Inflammatory macrophage (primary cell): ENCODE results near the gene FOXA1.

ENCODE experiments used
- DNase-seq, 2 donors: peaks; one replicate each; pipeline ENCODE4 v3.0.0-alpha.2; 2020 to 2022

Gene FOXA1

DNA sequence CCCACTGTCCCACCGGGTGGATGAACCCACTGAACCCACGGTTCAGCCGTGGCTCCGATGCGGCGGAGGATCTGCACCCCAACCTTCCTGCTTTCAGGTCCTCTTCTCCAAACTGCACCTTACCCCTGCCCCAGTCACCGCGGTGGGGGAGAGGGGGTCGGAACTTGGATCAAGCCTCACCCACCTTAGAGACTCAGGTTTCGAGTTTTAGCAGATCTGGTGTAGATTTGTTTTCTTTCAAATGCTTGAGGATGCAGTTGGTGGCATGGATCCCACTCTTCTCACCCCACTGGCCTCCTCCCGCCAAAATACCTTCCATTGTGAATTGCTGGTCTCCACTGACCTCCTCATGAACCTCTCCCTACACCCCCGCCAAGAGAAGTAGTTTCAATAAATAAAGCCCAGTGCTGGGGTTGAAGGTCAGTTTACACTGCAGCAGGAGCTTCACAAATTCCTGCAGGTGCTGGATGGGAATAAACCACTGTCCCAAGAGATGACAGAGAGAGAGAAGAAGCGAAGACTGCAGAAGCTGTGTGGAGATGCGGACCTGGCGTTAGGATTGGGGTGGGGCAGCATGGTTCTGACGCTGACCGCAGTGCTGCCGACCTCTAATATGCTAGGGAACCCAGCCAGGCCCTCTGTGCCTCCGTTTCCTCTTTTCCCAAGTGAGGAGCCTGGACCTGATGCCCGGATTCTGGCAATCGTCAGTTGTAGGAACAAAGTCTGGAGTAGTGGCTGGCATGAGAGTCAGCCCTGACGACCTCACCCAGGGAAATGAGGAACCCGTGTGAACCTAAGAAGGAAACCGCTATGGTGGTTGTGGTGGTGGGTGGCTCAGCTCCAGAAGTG, 7.8 kb upstream of the FOXA1 start:
- no peak for DNase-seq

DNA sequence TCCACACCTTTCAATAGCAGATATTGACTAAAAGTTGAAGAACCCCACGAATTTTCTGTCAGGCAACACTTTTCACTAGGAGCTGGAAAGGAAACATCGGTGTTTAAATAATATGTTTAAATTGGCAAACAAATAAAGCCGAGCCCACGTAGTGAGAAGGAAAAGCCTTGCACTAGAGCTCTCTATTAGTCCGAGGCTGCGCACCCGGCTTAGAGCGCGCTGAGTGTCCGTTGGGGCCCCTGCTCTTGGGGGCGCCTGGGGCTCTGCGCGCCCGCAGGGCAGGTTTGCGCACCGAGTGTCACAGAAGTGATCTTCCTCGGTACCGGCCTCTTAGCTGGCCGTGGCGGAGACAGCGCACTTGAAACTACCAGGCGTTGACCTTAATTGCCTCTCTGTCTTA, 6.8 kb upstream of the FOXA1 start:
- DNase-seq, result no peak

DNA sequence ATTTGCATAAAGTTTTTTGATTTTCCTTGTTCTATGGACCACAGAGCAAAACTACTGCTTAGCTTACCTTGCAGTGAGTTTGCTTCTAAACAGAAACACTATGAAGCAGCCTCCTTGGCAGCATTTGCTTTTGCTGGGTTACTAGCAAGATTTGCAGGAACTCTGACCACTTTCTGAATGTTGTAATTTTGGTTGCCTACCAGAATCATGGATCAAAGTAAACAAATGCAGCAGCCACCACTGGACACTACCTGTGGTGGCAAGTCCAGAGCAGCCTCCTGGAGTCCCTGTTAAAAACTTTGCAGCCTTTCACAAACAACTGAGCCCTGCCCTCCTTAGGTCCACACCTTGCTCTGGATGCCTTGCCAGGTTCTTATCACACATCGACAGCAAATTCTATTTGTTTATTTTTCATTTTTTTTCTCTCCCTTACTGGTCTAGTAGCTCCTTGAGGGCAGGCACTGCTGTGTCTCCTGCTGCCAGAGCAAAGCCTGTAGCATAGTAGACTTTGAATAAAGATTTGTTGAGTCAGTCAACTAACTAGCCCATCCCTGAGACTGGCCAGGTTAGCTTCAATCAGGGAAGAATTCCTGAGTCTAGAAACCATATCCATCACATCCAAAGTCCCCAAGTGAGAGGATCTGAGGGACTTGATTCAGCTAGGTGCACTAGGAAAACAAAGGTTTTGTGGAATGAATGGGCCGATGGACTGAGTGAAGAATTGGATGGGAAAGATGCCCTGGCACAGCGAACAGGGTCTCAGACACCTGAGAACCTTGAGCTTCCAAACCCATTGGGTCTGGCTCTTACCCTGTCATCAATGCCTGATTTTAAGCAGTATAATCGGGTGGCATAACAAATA, 6.1 kb upstream of the FOXA1 start:
- no peak for DNase-seq

DNA sequence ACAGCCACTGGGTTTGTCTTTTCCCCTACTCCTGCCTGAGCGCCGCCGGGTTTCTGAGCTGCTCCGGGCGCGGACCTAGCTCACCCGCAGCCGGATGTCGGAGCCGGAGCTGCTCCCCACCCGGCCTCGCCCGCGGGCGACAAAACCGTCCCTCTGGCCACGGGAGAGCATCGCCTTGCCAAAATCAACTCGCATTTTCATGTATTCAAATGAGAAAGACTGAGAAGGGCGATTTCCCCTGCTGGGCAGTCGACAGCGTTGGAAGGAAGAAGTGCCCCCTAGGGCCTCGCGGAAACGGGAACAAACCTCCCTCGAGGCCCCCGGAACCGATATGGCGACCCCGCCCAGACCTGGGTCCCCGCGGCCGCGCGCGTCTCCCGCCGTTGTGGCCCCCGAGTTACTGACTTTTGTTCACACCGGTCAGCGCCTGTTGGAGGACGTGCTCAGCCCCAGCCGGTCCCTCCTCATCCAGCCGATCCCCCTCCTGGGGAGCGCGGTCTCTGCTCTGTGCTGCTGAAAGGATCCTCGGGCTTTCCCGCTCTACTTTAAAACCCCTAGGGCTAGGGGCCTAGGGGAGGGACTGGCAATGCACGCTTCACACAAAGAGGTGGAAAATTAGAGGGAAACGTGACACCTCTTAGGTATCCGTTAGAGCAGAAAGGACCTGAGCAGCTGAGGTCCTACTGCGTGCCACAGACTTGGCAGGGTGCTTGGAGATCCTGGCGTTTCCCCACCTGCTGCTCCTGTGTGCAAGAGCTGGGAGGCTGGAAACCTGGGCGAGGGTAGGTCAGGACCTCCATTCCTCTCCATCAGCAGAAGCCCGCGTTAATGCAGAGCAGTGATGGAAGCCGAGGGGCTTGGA, 4.7 kb upstream of the FOXA1 start:
- DNase-seq, result no peak

DNA sequence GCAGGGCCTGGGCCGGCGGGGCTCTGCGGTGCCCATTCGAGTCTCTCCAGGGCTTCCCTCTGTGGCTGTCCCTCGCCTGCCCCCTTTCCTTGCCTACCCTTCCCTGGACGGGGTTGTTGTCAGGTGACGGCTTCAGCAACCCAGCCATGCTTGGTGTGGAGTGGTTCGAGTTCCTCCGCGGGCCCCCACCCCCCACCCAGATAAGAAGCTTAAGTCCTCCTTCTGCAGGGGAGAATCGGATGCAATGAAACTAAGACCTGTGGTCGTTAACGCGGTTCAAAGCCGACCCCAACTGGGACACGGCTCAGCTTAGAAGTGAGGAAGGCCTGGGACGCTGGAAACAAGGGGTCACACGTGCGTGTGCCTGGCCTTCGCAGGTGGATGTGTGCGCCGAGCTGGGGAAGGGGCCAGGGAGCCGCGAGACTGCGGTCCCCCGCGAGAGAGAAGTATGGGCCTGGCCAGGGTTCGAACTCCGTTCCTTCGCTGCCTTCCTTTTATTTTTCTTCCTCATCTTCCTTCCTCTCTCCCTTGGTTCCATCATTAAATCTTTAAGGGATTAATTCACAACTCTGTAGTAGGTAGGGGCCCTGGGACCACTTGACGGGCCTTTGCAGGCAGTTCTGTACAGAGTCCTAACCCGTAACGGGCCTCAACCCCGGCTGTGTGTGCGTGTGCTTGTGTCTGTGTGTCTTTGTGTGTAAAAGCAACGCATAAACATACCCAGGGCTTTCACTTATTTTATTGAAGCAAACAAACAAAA, 3.9 kb upstream of the FOXA1 start:
- no peak for DNase-seq

DNA sequence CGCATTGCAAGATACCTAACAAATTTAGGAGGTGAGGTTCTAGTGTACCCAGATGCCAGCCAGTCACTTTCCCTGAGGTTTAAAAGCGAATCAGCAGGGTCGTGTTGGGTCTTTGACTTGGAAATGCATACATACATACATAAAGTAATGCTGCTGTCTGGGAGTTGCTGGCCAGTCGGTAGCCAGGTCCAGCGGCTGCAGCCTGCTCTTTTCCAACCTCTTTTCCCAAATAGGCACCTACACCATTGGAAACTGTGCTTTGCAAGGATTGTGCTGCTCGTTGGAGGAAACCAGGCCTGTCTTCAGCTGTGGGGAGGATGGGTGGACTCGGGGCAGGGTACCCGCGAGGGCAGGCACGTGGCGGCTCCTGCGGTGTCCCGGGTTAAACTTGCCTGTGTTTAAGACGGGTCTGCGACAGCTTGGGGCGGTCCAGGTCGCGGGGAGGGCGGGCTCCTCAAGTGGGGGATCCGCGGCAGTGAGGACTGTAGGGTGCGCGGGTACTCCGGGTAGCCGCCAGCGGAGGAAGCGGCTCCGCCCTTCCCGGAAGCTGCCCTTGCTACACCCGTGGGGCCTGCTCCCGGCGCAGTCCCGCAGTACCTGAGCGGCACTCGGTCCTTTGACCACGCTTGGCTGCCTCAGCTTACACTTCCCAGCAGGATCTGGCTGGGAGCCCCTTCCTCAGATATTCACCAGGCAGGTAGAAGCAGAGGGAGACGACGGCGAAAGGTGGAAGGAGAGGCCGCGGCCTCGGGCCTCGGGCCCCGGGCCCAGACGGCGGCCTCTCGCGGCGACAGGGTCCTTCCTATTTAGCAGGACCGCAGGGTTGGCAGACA, 3.1 kb upstream of the FOXA1 start:
- no peak for DNase-seq

DNA sequence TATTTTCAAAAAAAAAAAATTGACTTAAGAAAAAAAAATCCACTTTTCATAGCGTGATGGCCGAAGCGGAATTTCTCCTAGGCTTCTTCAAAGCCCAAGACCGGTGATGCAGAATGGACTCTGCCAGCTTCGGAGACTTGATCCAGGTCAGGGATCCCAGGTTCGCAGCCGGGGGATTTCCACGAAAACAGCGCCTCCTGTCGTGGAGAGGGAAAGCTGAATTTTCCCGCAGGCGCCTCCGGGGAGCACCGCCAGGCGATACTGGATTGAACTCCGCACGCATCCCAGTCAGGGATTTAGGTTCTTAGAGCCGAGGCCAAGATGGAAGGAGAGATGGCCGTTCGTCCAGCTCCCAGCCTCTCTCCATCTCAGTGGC, 2.5 kb upstream of the FOXA1 start:
- DNase-seq, result no peak

DNA sequence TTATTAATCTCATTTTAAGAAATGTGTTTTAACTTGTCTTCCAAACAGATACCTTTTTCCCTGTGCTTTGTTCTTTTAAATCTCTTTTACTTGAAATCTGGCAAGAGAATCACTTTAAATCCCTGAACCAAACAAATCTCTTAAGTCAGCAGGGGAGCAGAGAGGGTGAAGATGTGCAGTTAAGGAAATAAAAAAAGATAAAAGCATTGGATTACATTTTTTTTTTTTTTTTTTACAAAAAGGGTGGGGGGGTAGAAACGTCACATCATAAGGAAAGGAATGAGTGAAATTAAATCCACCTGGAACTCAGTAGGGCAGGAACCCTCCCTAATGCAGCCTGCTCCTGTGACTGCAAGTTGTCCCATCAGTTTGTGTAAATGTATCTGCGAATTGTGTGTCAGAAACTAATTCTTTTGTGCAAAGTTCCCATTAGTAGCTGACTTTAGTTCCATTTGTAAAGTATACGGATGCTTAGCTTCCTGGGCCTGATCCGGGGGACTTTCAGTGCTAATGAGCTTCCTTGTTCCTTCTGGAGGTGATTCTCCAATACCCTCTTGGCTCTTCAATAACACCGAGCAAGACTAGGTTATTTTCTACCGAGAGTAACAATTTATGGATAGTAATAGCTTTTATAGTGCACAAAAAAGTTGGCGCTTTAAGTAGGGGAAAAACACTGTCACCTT, 1.9 kb upstream of the FOXA1 start:
- no peak for DNase-seq

DNA sequence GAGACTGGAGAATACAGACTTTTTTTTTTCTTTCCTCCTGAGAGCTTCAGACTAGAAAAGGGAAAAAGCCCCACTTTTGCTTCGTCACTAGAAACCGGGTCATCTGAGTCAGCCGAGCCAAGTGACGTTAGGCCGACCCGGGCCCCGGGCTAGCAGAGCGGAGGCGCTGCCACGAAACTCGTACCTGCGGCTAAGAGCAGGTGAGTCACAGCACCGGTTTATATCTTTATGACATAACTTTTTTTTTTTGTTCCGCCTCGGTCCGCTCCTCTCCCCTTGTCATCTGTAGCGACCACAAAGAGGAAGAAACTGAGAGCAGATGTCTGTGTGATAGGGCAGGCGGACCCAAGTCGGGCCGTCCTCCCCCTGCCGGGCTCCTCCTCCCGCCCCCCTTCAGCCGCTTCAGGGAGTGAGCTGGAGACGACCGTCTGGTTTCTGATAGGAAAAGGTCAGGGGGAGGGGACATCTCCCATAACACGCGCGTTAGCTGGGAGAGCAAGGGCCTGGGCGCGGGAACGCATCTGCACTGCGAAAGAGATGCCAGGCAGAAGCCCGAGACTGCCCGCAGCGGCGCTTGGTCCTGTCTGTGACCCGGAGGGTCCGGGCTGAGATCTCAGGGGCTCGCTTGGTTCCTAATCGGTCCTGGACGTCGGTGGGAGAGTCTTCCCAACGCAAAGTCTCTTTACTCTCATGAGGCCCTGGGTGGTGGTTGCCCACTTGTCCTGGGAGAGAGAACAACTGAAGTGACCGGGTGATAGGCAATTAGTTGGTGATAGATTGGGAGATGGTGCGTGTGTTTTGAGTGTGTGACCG, 966 bp upstream of the FOXA1 start:
- DNase-seq, result peak; percentile 6 to 20

DNA sequence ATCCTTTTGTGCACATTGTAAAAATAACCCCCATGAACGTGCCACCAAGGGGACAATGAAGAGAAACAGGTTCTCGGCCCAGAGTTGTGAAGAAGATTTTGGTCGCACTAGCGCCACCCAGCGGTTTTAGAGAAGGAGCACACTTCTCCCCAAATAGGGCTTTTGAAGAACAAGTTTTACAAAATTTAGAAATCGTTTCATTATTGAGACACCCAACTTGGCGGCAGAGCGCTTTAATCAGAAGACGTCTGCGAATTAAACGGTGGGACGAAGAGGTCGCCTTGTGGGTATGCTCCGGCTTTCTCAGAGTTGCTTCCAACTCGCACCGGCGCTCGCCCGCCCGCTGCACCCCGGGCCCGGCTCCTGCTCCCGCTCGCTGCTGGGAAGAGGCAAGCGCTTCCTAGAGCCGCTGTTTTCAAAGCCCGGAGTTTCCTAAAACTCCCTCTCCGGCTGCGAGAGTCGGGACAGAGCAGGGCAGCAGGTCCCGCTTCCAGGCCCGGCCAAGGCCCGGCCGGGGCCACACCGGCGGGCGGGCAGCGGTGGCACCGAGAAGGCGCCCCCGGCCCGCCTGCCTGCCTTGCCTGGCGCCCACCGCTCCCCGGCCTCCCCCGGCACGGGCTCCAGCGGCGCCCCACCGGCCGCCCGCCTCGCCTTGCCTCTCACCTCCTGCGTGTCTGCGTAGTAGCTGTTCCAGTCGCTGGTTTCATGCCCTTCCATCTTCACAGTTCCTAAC, 645 bp downstream of the FOXA1 start:
- DNase-seq, result peak; percentile 45 to 64

DNA sequence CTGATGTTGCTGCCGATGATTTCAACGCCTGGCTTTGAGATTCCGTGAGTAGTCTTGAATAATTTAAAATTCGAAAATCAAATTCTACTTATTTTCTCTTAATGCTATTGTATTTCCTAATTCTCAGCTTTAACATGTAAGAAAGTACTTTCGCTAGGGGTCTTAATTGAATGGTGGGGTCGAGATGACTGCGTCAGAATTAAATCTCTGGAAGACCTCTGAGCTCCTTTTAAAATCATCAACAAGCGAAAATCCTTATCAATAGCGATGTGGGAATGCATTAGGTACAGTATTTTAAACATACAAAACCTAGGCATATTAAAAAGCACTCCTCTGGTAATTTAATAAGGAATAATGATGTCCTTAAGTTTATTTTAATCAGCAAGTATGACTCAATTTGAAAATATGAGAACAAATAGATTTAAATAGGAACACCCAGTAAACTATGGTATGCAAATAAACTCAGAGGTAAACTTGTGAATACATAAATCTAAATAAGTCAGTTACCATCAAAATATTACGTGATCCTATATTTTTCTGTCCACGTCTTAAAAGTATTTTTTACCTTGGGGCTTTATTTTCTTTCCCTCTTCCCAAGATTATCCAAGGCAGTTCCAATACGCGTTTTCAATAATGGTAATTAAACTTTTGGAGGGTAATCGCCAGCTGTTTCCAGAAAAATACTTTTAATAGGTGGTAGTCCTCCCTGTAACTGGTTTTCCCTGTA, 1.4 kb downstream of the FOXA1 start:
- DNase-seq, result no peak

DNA sequence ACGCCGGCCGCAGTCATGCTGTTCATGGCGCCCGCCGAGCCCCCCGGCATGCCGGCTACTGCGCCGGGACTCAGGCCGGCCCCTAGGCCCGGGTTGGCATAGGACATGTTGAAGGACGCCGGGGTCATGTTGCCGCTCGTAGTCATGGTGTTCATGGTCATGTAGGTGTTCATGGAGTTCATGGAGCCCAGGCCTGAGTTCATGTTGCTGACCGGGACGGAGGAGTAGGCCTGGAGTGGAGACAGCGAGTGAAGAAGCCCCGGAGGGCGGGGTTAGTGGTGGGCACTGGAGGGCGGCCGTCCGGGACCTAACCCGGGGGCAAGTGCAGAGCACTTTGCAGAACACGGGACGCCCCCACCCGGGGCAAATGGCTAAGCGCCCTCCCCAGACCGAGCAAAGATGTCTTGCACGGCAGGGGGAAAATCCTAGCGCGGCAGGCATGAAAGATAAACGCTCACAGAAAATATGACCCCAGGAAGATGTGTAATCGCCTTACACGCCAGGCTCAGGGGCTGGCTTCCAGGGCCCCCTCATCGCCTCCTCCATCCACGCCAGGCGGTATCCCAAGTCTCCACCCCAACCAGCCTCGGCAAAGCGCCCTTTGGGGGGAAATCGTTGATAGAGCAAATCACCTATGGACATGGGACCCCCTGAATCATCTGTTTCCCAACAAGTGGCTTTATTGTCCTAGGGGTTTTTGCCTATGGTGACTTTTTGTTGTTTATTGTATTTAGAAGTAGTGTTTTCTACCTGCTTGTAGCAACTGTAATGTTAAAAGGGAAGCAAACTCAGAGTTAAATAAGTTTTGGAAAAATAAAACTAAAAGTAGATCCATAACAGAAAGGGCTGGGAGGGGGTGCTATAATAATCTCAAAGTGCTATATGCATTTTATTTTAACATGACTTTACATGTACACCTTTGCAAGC, 2.3 kb downstream of the FOXA1 start:
- no peak for DNase-seq

DNA sequence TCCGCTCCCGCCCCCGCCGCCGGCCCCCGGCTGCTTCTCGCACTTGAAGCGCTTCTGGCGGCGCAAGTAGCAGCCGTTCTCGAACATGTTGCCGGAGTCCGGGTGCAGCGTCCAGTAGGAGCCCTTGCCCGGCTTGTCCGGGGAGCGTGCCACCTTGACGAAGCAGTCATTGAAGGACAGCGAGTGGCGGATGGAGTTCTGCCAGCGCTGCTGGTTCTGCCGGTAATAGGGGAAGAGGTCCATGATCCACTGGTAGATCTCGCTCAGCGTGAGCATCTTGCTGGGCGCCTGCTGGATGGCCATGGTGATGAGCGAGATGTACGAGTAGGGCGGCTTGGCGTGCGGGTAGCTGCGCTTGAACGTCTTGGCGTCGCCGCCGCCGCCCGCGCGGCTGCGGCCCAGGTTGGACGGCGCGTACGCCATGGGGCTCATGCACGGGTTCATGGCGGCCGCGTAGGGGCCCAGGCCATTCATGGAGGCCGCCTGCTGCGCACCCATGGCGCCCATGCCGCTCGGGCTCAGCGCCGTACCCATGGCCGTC, 3.0 kb downstream of the FOXA1 start:
- no peak for DNase-seq

DNA sequence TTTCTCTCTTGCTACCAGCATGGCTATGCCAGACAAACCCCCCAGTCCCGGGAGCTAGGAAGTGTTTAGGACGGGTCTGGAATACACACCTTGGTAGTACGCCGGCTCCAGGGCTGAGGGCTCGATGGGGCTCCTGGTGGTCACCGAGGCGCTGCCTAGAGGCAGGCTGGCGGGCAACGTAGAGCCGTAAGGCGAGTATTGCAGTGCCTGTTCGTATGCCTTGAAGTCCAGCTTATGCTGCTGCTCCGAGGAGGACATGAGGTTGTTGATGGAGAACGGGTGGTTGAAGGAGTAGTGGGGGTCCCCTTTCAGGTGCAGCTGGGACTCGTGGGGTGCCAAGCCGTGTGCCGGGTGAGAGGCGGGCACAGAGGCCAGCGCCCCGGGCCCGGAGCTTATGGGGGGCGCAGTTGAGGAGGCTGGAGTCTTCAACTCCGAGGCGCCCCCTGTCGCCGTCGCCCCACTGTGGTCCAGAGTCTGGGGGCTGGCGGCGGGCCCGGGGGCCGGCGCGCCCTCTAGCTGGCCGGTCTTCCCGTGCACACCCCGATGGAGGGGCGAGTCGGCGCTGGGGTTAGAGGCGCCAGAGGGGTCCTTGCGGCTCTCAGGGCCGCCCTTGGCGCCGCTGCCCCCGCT, 3.6 kb downstream of the FOXA1 start:
- DNase-seq, result no peak

DNA sequence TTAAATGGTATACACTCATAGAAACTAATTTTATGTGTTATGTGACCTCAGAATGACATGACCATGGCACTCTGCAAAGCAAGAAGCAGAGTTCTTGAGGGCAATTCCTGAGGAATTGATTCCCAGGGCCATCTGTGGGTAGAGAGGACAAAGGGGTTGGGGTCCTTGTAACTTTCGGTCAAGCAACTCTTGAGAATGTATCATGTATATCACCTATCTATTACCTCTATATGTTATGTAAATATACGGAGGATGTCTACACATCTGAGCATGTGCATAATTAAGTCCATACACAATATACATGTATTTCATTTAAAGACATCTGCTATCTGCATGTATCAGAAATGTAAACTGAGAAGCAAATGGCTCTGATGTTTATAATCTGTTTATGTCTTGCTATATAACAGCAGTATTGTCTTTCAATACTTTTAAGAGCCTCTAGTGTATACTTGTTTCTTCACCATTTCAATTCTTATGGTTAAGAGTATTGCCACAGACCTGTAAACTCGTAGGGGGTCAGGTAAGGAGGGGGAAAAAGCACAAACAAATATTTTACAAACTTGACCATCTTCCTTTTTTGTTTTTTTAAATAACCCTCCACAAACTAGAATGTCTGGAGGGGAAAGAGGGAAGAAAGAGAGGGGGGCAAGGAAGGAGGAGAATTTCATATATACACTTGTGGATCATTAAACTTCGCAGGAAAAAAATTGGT, 4.5 kb downstream of the FOXA1 start:
- DNase-seq, result no peak
